Osteoblast (primary cell): ENCODE data around the gene CTTNBP2. TPM values are rescaled to one million over a fixed set of nuclear protein-coding genes. Genes with fewer than 3 reads are reported as not detected.

ENCODE experiments used
- DNase-seq: peaks from one replicate; pipeline ENCODE4 v3.0.0; 2011; ENCODE audit warnings: low spot score, mixed read lengths; ENCODE audit not compliant: insufficient read length; ENCODE audit errors: missing footprints
- H2AFZ ChIP-seq: 2 replicates; pipeline ENCODE4 v1.6.0; 2011; ENCODE audit warnings: mild to moderate bottlenecking, low read length
- H3K27ac ChIP-seq: 2 replicates; pipeline ENCODE4 v1.5.1; 2011; ENCODE audit warnings: mild to moderate bottlenecking, low read depth, low read length, moderate library complexity
- H3K27me3 ChIP-seq: 2 replicates; pipeline ENCODE4 v1.6.0; 2012; ENCODE audit warnings: mild to moderate bottlenecking, control low read depth, inconsistent platforms, low read length, moderate library complexity; ENCODE audit not compliant: insufficient read depth
- H3K36me3 ChIP-seq: 2 replicates; pipeline ENCODE4 v1.5.1; 2011; ENCODE audit warnings: mild to moderate bottlenecking, low read length, control low read depth, moderate library complexity; ENCODE audit not compliant: insufficient read depth
- H3K4me1 ChIP-seq: 2 replicates; pipeline ENCODE4 v1.5.1; 2011; ENCODE audit warnings: mild to moderate bottlenecking, low read length, control low read depth, moderate library complexity; ENCODE audit not compliant: insufficient read depth
- H3K4me2 ChIP-seq: 2 replicates; pipeline ENCODE4 v1.6.0; 2011; ENCODE audit warnings: mild to moderate bottlenecking, low read length; ENCODE audit not compliant: insufficient read depth
- H3K4me3 ChIP-seq: fragments of 200-600 bp; sonication (generic); 3 replicates; pipeline ENCODE4 v1.5.1; 2012; ENCODE audit warnings: mild to moderate bottlenecking, low read length, inconsistent platforms; ENCODE audit not compliant: insufficient read depth
- H3K79me2 ChIP-seq: 2 replicates; pipeline ENCODE4 v1.6.0; 2012; ENCODE audit warnings: mild to moderate bottlenecking, low read length, control low read depth, inconsistent platforms; ENCODE audit not compliant: insufficient read depth
- H3K9me3 ChIP-seq: 2 replicates; pipeline ENCODE4 v1.5.1; 2011; ENCODE audit warnings: low read depth, low read length, control low read depth
- H4K20me1 ChIP-seq: 2 replicates; pipeline ENCODE4 v1.6.0; 2012; ENCODE audit warnings: mild to moderate bottlenecking, low read length, control low read depth; ENCODE audit not compliant: insufficient read depth
- CTCF ChIP-seq: IDR thresholded peaks from 2 replicates; pipeline ENCODE4 v1.5.1; 2011; ENCODE audit warnings: mild to moderate bottlenecking, low read depth, low read length, moderate library complexity; ENCODE audit errors: extremely low read depth
- total RNA-seq: library from RNA; depleted of rRNA; stranded (reverse); fragments of >200 nt; gene quantifications from 2 replicates; pipeline ENCODE4 v1.2.3, GENCODE V29; 2012

CTTNBP2 gene
- total RNA-seq, 1 donor = 1.1 TPM

GRCh38 chr7:117739085-117739484 lies 134.2 kb downstream of the CTTNBP2 start:
- Histone ChIP-seq H3K9me3 (no peaks in the 10 kb centered on the region), H2AFZ (no peak overlapping the region), H4K20me1 (no peaks in the 10 kb centered on the region), H3K4me1 (no peaks in the 10 kb centered on the region), H3K79me2 (no peaks in the 10 kb centered on the region), H3K27ac (no peak overlapping the region), H3K36me3 (no peaks in the 10 kb centered on the region), H3K4me2 (no peak overlapping the region), H3K27me3 (no peaks in the 10 kb centered on the region), H3K4me3 (no peak overlapping the region)
- TF ChIP-seq CTCF = no peak
- DNase-seq = no peak

- no peak overlapping the region for H2AFZ ChIP-seq
- no peak overlapping the region for H3K4me2 ChIP-seq
- H4K20me1 ChIP-seq = no peaks in the 10 kb centered on the region
- H3K27me3 ChIP-seq = no peaks in the 10 kb centered on the region
- no peak overlapping the region for H3K27ac ChIP-seq
- DNase-seq = no peak
- H3K4me3 ChIP-seq = no peak overlapping the region
- H3K36me3 ChIP-seq = no peaks in the 10 kb centered on the region
- H3K4me1 ChIP-seq = no peaks in the 10 kb centered on the region
- H3K9me3 ChIP-seq = no peaks in the 10 kb centered on the region
- TF ChIP-seq CTCF = no peak
- no peaks in the 10 kb centered on the region for H3K79me2 ChIP-seq
These were observed 135.3 kb downstream of the CTTNBP2 start for GRCh38 chr7:117737926-117738325.

- Histone ChIP-seq H3K4me2 (no peak overlapping the region), H3K36me3 (no peaks in the 10 kb centered on the region), H2AFZ (no peak overlapping the region), H3K9me3 (no peaks in the 10 kb centered on the region), H3K27ac (no peak overlapping the region), H3K4me1 (no peaks in the 10 kb centered on the region), H3K27me3 (no peaks in the 10 kb centered on the region), H3K4me3 (no peak overlapping the region), H4K20me1 (no peaks in the 10 kb centered on the region), H3K79me2 (no peaks in the 10 kb centered on the region)
- no peak for DNase-seq
- no peak for TF ChIP-seq CTCF
These were observed 141.8 kb downstream of the CTTNBP2 start for GRCh38 chr7:117731455-117731854.

DNA sequence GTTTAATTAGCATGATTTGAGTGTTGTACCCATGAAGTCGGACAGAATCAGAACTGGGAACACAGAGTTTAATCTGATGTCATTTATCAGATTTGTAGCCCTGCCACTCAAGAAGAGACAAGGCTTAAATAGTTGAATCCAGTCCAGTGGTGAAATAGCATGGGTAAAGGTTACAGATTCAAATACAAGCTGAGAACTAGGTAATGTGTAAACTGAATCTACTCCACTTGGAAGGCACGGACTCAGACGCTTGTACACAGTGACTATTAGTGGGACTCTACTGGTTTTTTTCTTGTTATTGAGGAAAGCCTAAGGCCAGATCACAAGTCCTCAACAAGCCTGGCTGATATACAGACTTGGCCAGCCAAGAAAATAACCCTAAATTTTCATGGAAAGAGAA lies 142.9 kb downstream of the CTTNBP2 start:
- H4K20me1 ChIP-seq = no peaks in the 10 kb centered on the region
- H3K4me3 ChIP-seq = no peak overlapping the region
- TF ChIP-seq CTCF = no peak
- H3K4me1 ChIP-seq = no peaks in the 10 kb centered on the region
- DNase-seq = no peak
- no peaks in the 10 kb centered on the region for H3K36me3 ChIP-seq
- no peaks in the 10 kb centered on the region for H3K9me3 ChIP-seq
- H3K27ac ChIP-seq = no peak overlapping the region
- no peak overlapping the region for H2AFZ ChIP-seq
- H3K27me3 ChIP-seq = no peaks in the 10 kb centered on the region
- H3K4me2 ChIP-seq = no peak overlapping the region
- no peaks in the 10 kb centered on the region for H3K79me2 ChIP-seq
